PFSK-1 (cell line): ENCODE measurements around the gene OR2J3. TPM values are rescaled to one million over a fixed set of nuclear protein-coding genes. Genes with fewer than 3 reads are reported as not detected.

Source experiments
- FOXP2 ChIP-seq: optimal IDR thresholded peaks from 2 replicates; pipeline ENCODE3; 2011; ENCODE audit warnings: borderline replicate concordance, control low read depth, inconsistent platforms; ENCODE audit not compliant: insufficient read depth; ENCODE audit errors: extremely low read length, extremely low read depth
- POLR2AphosphoS5 ChIP-seq: IDR thresholded peaks from 2 replicates; pipeline ENCODE4 v1.6.1; 2012; ENCODE audit warnings: low read depth, mild to moderate bottlenecking, control low read depth, low read length, moderate library complexity
- REST ChIP-seq, 2 experiments: IDR thresholded peaks; 2 replicates each; pipeline versions ENCODE4 v1.6.1 to v1.8.0; 2011 to 2012; ENCODE audit warnings: low read depth in 2 of 2, low read length in 2 of 2, control low read depth in 1 of 2, inconsistent platforms in 1 of 2, mild to moderate bottlenecking in 1 of 2, moderate library complexity in 1 of 2; ENCODE audit not compliant: insufficient read depth in 1 of 2
- SIN3A ChIP-seq: IDR thresholded peaks from 2 replicates; pipeline ENCODE4 v1.6.1; 2012; ENCODE audit warnings: mild to moderate bottlenecking, low read length, moderate library complexity, borderline replicate concordance; ENCODE audit not compliant: insufficient read depth
- TAF1 ChIP-seq: IDR thresholded peaks from 2 replicates; pipeline ENCODE4 v1.6.1; 2012; ENCODE audit warnings: low read length, control low read depth, borderline replicate concordance; ENCODE audit not compliant: insufficient read depth
- polyA plus RNA-seq: library from polyadenylated mRNA; unstranded; fragments of >200 nt; gene quantifications from one replicate; pipeline ENCODE4 v1.2.1, GENCODE V29; 2012; ENCODE audit warnings: low read depth, missing spikeins; ENCODE audit not compliant: insufficient read length

The OR2J3 gene
- polyA plus RNA-seq: not detected

DNA sequence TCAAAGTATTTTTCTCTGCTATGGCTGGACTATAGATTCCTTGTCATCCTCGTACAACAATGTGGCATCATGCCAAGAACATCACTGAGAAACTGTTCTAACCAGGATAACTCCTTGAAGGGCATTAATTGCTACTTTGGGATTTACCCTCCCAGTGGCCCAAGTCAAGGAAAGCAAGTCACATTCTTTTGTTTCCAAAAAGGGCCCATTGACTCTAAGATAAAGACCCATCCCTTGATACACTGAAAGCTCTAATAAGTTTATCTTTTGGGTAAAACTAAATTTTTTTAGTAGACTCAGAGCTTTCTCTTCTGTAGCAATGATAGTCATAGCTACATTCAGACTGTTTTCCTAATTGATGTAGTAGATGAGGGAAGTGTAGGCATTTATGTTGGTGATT, at the start of gene OR2J3:
Gene OR2J3, plus strand, starts transcription at position 301 of the 400 bp plus-strand sequence. CDS start 3,833 bp downstream, outside the sequence.
- no peak for TF ChIP-seq TAF1
- TF ChIP-seq REST (IDR thresholded peaks at IDR 0.05; ENCODE audit: insufficient read depth in 1 of 2, low read depth in 2 of 2, low read length in 2 of 2): no peak
- TF ChIP-seq POLR2AphosphoS5: no peak
- no peak for TF ChIP-seq SIN3A
- no peak for TF ChIP-seq FOXP2

DNA sequence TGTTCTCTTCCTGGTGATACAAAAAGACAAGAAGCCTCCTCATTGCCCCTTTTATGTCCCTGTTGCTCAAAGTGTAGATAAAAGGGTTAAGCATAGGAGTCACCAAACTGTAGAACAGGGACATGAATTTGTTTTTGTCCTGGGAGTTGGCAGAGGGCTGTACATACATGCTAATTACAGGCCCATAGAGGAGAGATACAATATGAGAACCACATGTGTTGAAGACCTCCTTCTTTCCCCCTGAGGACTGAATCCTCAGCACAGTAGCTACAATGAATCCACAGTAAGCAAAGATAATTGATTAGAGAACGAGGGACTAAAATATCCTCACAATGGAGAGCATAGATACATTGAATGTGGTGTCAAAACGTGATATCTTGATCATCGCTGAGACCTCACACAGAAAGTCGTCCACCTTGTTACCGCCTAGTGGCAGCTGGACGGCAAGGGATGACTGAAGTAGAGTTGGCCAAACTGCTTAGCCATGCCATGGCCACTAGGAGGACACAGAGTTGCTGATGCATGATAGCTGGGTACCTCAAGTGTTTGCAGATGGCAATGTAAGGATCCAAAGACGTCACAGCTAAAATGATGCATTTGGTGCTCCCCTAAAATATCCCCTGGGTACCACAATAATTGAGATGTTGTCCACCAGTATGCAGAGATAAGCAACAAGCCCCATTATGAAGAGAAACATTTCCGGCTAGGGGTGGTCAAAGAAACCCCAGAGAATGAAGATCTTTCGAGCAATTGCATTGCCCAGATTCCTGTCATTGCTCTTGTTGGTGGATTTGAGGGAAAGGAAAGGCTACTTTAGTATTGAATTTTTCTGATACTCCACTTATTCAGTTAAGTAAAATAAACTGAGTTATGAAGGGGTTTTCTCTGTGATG, 35.8 kb upstream of the OR2J3 start:
- TF ChIP-seq REST (IDR thresholded peaks at IDR 0.05; ENCODE audit: insufficient read depth in 1 of 2, low read depth in 2 of 2, low read length in 2 of 2) (no peak), FOXP2 (no peak), TAF1 (no peak), POLR2AphosphoS5 (no peak), SIN3A (no peak)

DNA sequence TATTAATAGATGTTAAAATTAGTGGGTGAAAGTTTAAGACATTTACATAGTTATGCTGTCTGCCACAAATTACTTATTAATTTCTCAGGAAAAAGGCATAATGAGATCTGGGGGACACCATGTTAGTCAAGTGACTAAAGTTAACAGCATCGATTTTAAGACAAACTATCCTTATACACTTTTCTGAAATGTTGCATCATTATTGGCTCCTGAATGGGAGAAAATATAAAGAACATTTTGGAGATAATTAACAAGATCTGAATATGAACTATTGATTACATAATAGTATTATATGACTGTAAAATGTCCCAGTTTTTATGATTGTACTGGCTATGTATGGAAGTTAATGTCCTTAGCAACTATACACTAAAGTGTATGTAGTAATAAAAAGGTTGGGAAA, 28.7 kb upstream of the OR2J3 start:
- TF ChIP-seq REST (IDR thresholded peaks at IDR 0.05; ENCODE audit: insufficient read depth in 1 of 2, low read depth in 2 of 2, low read length in 2 of 2) (no peak), POLR2AphosphoS5 (no peak), TAF1 (no peak), SIN3A (no peak), FOXP2 (no peak)

DNA sequence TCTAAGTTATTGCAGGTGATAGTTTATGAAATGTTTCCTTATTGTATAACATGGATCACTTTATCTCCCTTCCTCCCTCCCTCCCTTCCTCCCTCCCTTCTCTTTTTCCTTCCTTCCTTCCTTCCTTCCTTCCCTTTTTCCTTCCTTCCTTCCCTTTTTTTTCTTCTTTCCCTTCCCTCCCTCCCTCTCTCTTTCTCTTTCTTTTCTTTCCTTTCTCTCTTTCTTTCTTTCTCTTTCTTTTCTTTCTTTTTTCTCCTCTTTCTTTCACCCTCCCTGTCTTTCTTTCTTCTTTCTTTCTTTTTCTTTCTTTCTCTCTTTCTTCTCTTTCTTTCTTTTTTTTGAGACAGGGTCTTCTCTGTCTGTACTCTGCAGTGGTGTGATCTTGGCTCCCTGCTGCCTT, 26.5 kb upstream of the OR2J3 start:
- TF ChIP-seq REST (IDR thresholded peaks at IDR 0.05; ENCODE audit: insufficient read depth in 1 of 2, low read depth in 2 of 2, low read length in 2 of 2) (no peak), POLR2AphosphoS5 (no peak), FOXP2 (no peak), TAF1 (no peak), SIN3A (no peak)

DNA sequence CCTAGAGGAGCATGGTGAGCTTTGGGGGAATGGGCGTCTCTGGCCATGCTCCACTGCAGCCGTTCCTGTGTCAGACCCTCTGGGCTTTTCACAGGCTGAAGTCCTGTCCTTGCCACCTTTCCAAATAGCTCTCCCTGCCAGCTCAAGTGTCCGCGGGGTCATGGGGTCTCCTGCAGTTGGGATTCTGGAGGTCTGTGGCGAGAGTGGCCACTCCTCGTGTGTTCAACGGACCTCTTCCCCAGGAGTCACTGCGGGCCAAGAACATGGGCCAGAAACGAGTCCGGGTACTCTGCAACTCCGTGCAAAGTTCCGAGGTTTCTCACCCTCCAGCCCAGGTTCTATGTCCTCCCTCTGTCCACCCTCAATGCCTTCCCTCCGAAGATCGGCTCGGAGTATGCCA, 25.4 kb upstream of the OR2J3 start:
- TF ChIP-seq REST (IDR thresholded peaks at IDR 0.05; ENCODE audit: insufficient read depth in 1 of 2, low read depth in 2 of 2, low read length in 2 of 2) (no peak), TAF1 (no peak), FOXP2 (no peak), POLR2AphosphoS5 (no peak), SIN3A (no peak)
